HepG2 (cell line): ENCODE measurements around the gene MGA. TPM values are rescaled to one million over a fixed set of nuclear protein-coding genes. Genes with fewer than 3 reads are reported as not detected.

Experiments used
- ATAC-seq: fragments of 200-7000 bp; cut with Tn5 transposase; 3 replicates; pipeline ENCODE4 v1.9.1; 2020; ENCODE audit warnings: mild to moderate bottlenecking, moderate library complexity
- BruUV-seq: library from RNA; stranded (reverse); fragments of 400-500 nt; replicated peaks from 2 replicates; lab custom pipeline; 2021; lab: Mats Ljungman, UMichigan
- CTCF ChIA-PET: fragments of 300-600 bp; formaldehyde crosslinking; extraction: SDS; loops from one replicate; lab custom pipeline; 2021; ENCODE audit warnings: low total read pairs, inconsistent platforms, low intra/inter-chr PET ratio; lab: Yijun Ruan, JAX
- POLR2A ChIA-PET: fragments of 350-600 bp; sonication (Branson Sonifier 250); formaldehyde crosslinking; loops from one replicate; lab custom pipeline; 2020; ENCODE audit warnings: antibody characterized with exemption, inconsistent platforms; lab: Yijun Ruan, JAX
- DNase-seq: peaks from one replicate; pipeline ENCODE4 v3.0.0-alpha.2; 2015; ENCODE audit warnings: low spot score
- FAIRE-seq: peaks from 3 replicates; lab custom pipeline; 2011; peaks lifted over from hg19 to GRCh38; lab: Jason Lieb, UNC
- H2AFZ ChIP-seq: one replicate; pipeline ENCODE4 v1.6.1; 2011; ENCODE audit warnings: low read length, inconsistent platforms
- H3K27ac ChIP-seq: fragments of 300-600 bp; 3 replicates; pipeline ENCODE4 v1.8.0; 2011; ENCODE audit warnings: mixed run types, mild to moderate bottlenecking, mixed read lengths, low read length, inconsistent platforms; ENCODE audit not compliant: insufficient read depth; ENCODE audit errors: extremely low read length
- H3K27me3 ChIP-seq, 2 experiments: fragments of 200-600 bp in 1 of 2; 2 replicates in 1 of 2; 3 replicates in 1 of 2; pipeline versions ENCODE4 v1.6.0 to v1.8.0; 2011; ENCODE audit warnings: low read length in 2 of 2, mild to moderate bottlenecking in 2 of 2, moderate library complexity in 2 of 2, inconsistent platforms in 1 of 2; ENCODE audit not compliant: insufficient read depth in 2 of 2, control insufficient read depth in 1 of 2
- H3K36me3 ChIP-seq, 2 experiments: fragments of 200-600 bp in 1 of 2; replicated peaks in 1 of 2; 2 replicates in 1 of 2; 3 replicates in 1 of 2; pipeline versions ENCODE4 v1.5.1 to v1.8.0; 2011; ENCODE audit warnings: low read length in 2 of 2, inconsistent platforms in 1 of 2; ENCODE audit not compliant: insufficient read depth in 2 of 2, control insufficient read depth in 1 of 2
- H3K4me1 ChIP-seq: 2 replicates; pipeline ENCODE4 v1.5.1; 2012; ENCODE audit warnings: low read length, inconsistent platforms; ENCODE audit not compliant: insufficient read depth
- H3K4me2 ChIP-seq: 2 replicates; pipeline ENCODE4 v1.6.0; 2011; ENCODE audit warnings: low read depth, low read length, inconsistent platforms
- H3K4me3 ChIP-seq, 3 experiments: fragments of 200-600 bp in 1 of 3; sonication (generic), shearing (Covaris generic) in 1 of 3; replicated peaks in 1 of 3; 2 replicates each; pipeline ENCODE4 v1.5.1; 2011 to 2016; ENCODE audit warnings: low read length in 3 of 3, inconsistent platforms in 2 of 3, low read depth in 2 of 3, mild to moderate bottlenecking in 2 of 3, control low read depth in 1 of 3, mixed read lengths in 1 of 3; ENCODE audit not compliant: insufficient read depth in 1 of 3
- H3K79me2 ChIP-seq: one replicate; pipeline ENCODE4 v1.6.1; 2011; ENCODE audit warnings: low read length, inconsistent platforms; ENCODE audit not compliant: insufficient read depth
- H3K9ac ChIP-seq: 2 replicates; pipeline ENCODE4 v1.6.0; 2011; ENCODE audit warnings: mild to moderate bottlenecking, low read depth, low read length, inconsistent platforms; ENCODE audit not compliant: insufficient read depth
- H3K9me3 ChIP-seq: 2 replicates; pipeline ENCODE4 v1.5.1; 2012; ENCODE audit warnings: mild to moderate bottlenecking, low read length
- H4K20me1 ChIP-seq: 2 replicates; pipeline ENCODE4 v1.6.0; 2011; ENCODE audit warnings: inconsistent platforms, mild to moderate bottlenecking, low read length, moderate library complexity; ENCODE audit not compliant: insufficient read depth
- ARID5B ChIP-seq: IDR thresholded peaks from 2 replicates; pipeline ENCODE4 v1.4.0; 2020; ENCODE audit warnings: mild to moderate bottlenecking, missing genetic modification reagents
- ZNF280D ChIP-seq: sonication (generic); formaldehyde crosslinking; IDR thresholded peaks from 2 replicates; pipeline ENCODE4 v1.5.1; 2020; ENCODE audit warnings: mild to moderate bottlenecking, missing genetic modification reagents
- WGBS: methylation state at CpG from one replicate; pipeline ENCODE4 v1.1.6; 2017; ENCODE audit warnings: low lambda C conversion rate; 5-methylcytosine and 5-hydroxymethylcytosine counted together
- in situ Hi-C: cut with HindIII; loops from 2 replicates; pipeline ENCODE4 v1.10.0; 2017; ENCODE audit warnings: low pct_unique_long_range_greater_than_20kb; ENCODE audit not compliant: extremely low pct_ligation_motif_present
- intact Hi-C: fragments of 100-400 bp; cut with micrococcal nuclease; formaldehyde crosslinking; loops from one replicate; pipeline ENCODE4 v1.10.0; 2022; ENCODE audit not compliant: unreplicated experiment
- polyA plus RNA-seq, 8 experiments: library from polyadenylated mRNA; depleted of rRNA in 3 of 8; stranded (reverse) in 7 of 8; unstranded in 1 of 8; fragments of >200 nt; fragmentation: Illumina TruSeq in 4 of 8; extraction: Trizol in 4 of 8; gene quantifications; 2 replicates each; pipeline versions ENCODE4 v1.2.1 to v1.2.3, GENCODE V29; 2011 to 2016; ENCODE audit warnings: low read depth in 4 of 8, missing spikeins in 1 of 8, mixed read lengths in 1 of 8; ENCODE audit not compliant: insufficient read depth in 1 of 8
- total RNA-seq, 5 experiments: library from RNA; depleted of rRNA; stranded (reverse); fragments of >200 nt; fragmentation: Illumina TruSeq; extraction: Trizol; gene quantifications; 2 replicates each; pipeline ENCODE4 v1.2.3, GENCODE V29; 2016; ENCODE audit warnings: low read depth in 1 of 5
- TF ChIP-seq, protein P1 (sequence below): sonication (generic); formaldehyde crosslinking; IDR thresholded peaks from 2 replicates; pipeline ENCODE4 v1.5.0; 2020; ENCODE audit warnings: missing genetic modification reagents, mild to moderate bottlenecking, borderline replicate concordance
- TF ChIP-seq, protein P2 (sequence below): IDR thresholded peaks from 2 replicates; pipeline ENCODE4 v1.6.1; 2016; ENCODE audit warnings: low read depth, borderline replicate concordance

The MGA gene
- total and polyA plus RNA-seq, 2 of the 13 experiments (the other 11 are each of a cell fraction or from before 2014, with no cell fraction given) = 5.3 to 59.0 TPM

GRCh38 chr15:41816788-41817187 lies 156.6 kb downstream of the MGA start:
- H4K20me1 ChIP-seq = no peaks in the 10 kb centered on the region
- DNase-seq = no peak

More at GRCh38 chr15:41816788-41817187, 156.6 kb downstream of the MGA start:
- no peak for ATAC-seq
- Histone ChIP-seq H3K4me1 (no peaks in the 10 kb centered on the region), H2AFZ (no peak overlapping the region), H3K9ac (no peak overlapping the region), H3K9me3 (no peaks in the 10 kb centered on the region), H3K4me2 (no peak overlapping the region), H3K27ac (no peak overlapping the region), H3K27me3 (no peaks in the 10 kb centered on the region), H3K4me3 (no peak overlapping the region), H3K79me2 (no peaks in the 10 kb centered on the region), H3K36me3 (peaks cover 6 to 32% of the 10 kb centered on the region in 2 experiments; a peak in 3 of 5 replicates)
- ChIA-PET CTCF (no interaction called here), POLR2A (no interaction called here)
- intact Hi-C loops = no loop called here
- no TSS peak for BruUV-seq
- no peak for FAIRE-seq
- TF ChIP-seq ARID5B (CRISPR knock-in tag) = no peak
- TF ChIP-seq, protein P1, sequence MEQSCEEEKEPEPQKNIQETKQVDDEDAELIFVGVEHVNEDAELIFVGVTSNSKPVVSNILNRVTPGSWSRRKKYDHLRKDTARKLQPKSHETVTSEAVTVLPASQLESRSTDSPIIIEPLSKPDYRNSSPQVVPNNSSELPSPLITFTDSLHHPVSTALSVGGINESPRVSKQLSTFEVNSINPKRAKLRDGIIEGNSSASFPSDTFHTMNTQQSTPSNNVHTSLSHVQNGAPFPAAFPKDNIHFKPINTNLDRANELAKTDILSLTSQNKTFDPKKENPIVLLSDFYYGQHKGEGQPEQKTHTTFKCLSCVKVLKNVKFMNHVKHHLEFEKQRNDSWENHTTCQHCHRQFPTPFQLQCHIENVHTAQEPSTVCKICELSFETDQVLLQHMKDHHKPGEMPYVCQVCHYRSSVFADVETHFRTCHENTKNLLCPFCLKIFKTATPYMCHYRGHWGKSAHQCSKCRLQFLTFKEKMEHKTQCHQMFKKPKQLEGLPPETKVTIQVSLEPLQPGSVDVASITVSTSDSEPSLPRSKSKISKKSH (CRISPR knock-in tag) = no peak
- TF ChIP-seq ZNF280D (CRISPR knock-in tag) = no peak
- TF ChIP-seq, protein P2, sequence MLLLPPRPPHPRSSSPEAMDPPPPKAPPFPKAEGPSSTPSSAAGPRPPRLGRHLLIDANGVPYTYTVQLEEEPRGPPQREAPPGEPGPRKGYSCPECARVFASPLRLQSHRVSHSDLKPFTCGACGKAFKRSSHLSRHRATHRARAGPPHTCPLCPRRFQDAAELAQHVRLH (CRISPR knock-in tag) = no peak
- WGBS = 93% methylated on average over 3 of the region's 9 CpGs
- in situ Hi-C loops = no loop called here
